SK-N-SH treated with all-trans-retinoic acid at 6 μM for 48 hours (cell line): ENCODE results near the gene AKT3.

ENCODE experiments used
- ARNTL ChIP-seq: fragments of 450-650 bp; formaldehyde crosslinking; IDR thresholded peaks from 2 replicates; pipeline ENCODE4 v1.5.0; 2020; ENCODE audit warnings: low read depth, mild to moderate bottlenecking, moderate library complexity, borderline replicate concordance
- CREB5 ChIP-seq: fragments of 250-450 bp; sonication (Bioruptor Pico); IDR thresholded peaks from 2 replicates; pipeline ENCODE4 v1.5.1; 2020; ENCODE audit warnings: low read depth, mild to moderate bottlenecking, moderate library complexity
- CSRNP3 ChIP-seq: fragments of 250-450 bp; sonication (Bioruptor Pico); IDR thresholded peaks from 2 replicates; pipeline ENCODE4 v1.5.1; 2021; ENCODE audit warnings: mild to moderate bottlenecking, moderate library complexity
- PATZ1 ChIP-seq: fragments of 250-450 bp; sonication (Bioruptor Pico); IDR thresholded peaks from 2 replicates; pipeline ENCODE4 v1.8.0; 2020; ENCODE audit warnings: mild to moderate bottlenecking, moderate library complexity, borderline replicate concordance
- TSHZ2 ChIP-seq: fragments of 250-450 bp; sonication (Bioruptor Pico); IDR thresholded peaks from 2 replicates; pipeline ENCODE4 v1.5.0; 2020; ENCODE audit warnings: mild to moderate bottlenecking, moderate library complexity

GRCh38 chr1:243726806-243727502 lies 123.1 kb downstream of the AKT3 start:
- TF ChIP-seq PATZ1 (no peak), CREB5 (CRISPR knock-in tag) (no peak), TSHZ2 (no peak), CSRNP3 (CRISPR knock-in tag) (no peak), ARNTL (CRISPR knock-in tag) (no peak)
